H1 (cell line): ENCODE measurements around the gene SORCS3. TPM values are rescaled to one million over a fixed set of nuclear protein-coding genes. Genes with fewer than 3 reads are reported as not detected.

Experiments used
- CTCF ChIA-PET: fragments of 300-600 bp; sonication (Branson Sonifier 250); formaldehyde crosslinking; loops from one replicate; lab custom pipeline; 2021; ENCODE audit not compliant: partially characterized antibody; lab: Charles Lee
- POLR2A ChIA-PET: fragments of 300-600 bp; sonication (Branson Sonifier 250); formaldehyde crosslinking; loops from one replicate; lab custom pipeline; 2021; ENCODE audit warnings: inconsistent platforms; ENCODE audit not compliant: partially characterized antibody; lab: Charles Lee
- DNase-seq, 2 experiments: peaks; one replicate each; pipeline versions ENCODE4 v3.0.0 to v3.0.0-alpha.2; 2010 to 2022; ENCODE audit warnings: low spot score in 2 of 2, low read depth in 1 of 2, mixed read lengths in 1 of 2
- FAIRE-seq: peaks from 2 replicates; lab custom pipeline; 2011; peaks lifted over from hg19 to GRCh38; lab: Jason Lieb, UNC
- H2AFZ ChIP-seq: 2 replicates; pipeline ENCODE4 v1.8.1; 2012; ENCODE audit warnings: low read length, inconsistent platforms
- H2AK5ac ChIP-seq: 2 replicates; pipeline ENCODE4 v1.6.1; 2013; ENCODE audit warnings: low read depth, low read length
- H2BK120ac ChIP-seq: replicated peaks from 2 replicates; pipeline ENCODE3; 2013; ENCODE audit warnings: low read depth, low read length, inconsistent platforms
- H2BK12ac ChIP-seq: 2 replicates; pipeline ENCODE4 v1.6.1; 2013; ENCODE audit warnings: low read depth, low read length
- H2BK15ac ChIP-seq: 2 replicates; pipeline ENCODE4 v1.6.1; 2013; ENCODE audit warnings: low read length
- H2BK20ac ChIP-seq: 2 replicates; pipeline ENCODE4 v1.6.1; 2013; ENCODE audit warnings: low read length
- H2BK5ac ChIP-seq: 2 replicates; pipeline ENCODE4 v1.6.1; 2013; ENCODE audit warnings: low read depth, low read length
- H3K14ac ChIP-seq: 2 replicates; pipeline ENCODE4 v1.6.1; 2013; ENCODE audit warnings: inconsistent platforms; ENCODE audit not compliant: insufficient read length
- H3K18ac ChIP-seq: 2 replicates; pipeline ENCODE4 v1.6.1; 2013; ENCODE audit warnings: low read length; ENCODE audit errors: extremely low read depth
- H3K23ac ChIP-seq: 2 replicates; pipeline ENCODE4 v1.6.1; 2013; ENCODE audit warnings: inconsistent platforms; ENCODE audit not compliant: insufficient read length
- H3K23me2 ChIP-seq: 2 replicates; pipeline ENCODE4 v1.6.1; 2013; ENCODE audit warnings: low read depth, low read length
- H3K27ac ChIP-seq: 2 replicates; pipeline ENCODE4 v1.6.1; 2011; ENCODE audit warnings: low read depth, low read length, inconsistent platforms
- H3K27me3 ChIP-seq, 4 experiments: replicated peaks in 1 of 4; 1 replicate in 1 of 4; 2 replicates in 3 of 4; pipeline versions ENCODE4 v1.6.1 to v1.8.1; 2011 to 2013; ENCODE audit warnings: low read length in 3 of 4, mild to moderate bottlenecking in 3 of 4, inconsistent platforms in 2 of 4, mixed read lengths in 2 of 4, moderate library complexity in 1 of 4; ENCODE audit not compliant: control insufficient read depth in 3 of 4, insufficient read depth in 3 of 4; ENCODE audit errors: extremely low read depth in 1 of 4
- H3K36me3 ChIP-seq, 4 experiments: 2 replicates each; pipeline versions ENCODE4 v1.6.1 to v1.8.1; 2011 to 2013; ENCODE audit warnings: mild to moderate bottlenecking in 4 of 4, low read length in 3 of 4, moderate library complexity in 2 of 4, control low read depth in 1 of 4, inconsistent platforms in 1 of 4; ENCODE audit not compliant: insufficient read depth in 4 of 4, control insufficient read depth in 2 of 4
- H3K4ac ChIP-seq: replicated peaks from 2 replicates; pipeline ENCODE3; 2013; ENCODE audit warnings: low read length, low read depth, mixed read lengths, inconsistent platforms; ENCODE audit not compliant: insufficient read length
- H3K4me1 ChIP-seq, 4 experiments: replicated peaks in 1 of 4; 1 replicate in 1 of 4; 2 replicates in 3 of 4; pipeline versions ENCODE4 v1.6.1 to v1.8.1; 2011 to 2013; ENCODE audit warnings: low read length in 3 of 4, inconsistent platforms in 2 of 4, mixed read lengths in 1 of 4; ENCODE audit not compliant: insufficient read depth in 4 of 4, control insufficient read depth in 3 of 4
- H3K4me2 ChIP-seq, 2 experiments: 2 replicates each; pipeline versions ENCODE4 v1.6.1 to v1.8.1; 2011 to 2013; ENCODE audit warnings: low read depth in 2 of 2, low read length in 2 of 2, control low read depth in 1 of 2, inconsistent platforms in 1 of 2, mild to moderate bottlenecking in 1 of 2; ENCODE audit not compliant: insufficient read depth in 1 of 2
- H3K4me3 ChIP-seq, 4 experiments: fragments of 200-600, 300-600 bp in 1 of 4; sonication (generic), shearing (Covaris generic), sonication (Bioruptor Twin) in 1 of 4; 2 replicates each; pipeline versions ENCODE4 v1.5.1 to v1.8.1; 2011 to 2016; ENCODE audit warnings: low read length in 4 of 4, low read depth in 3 of 4, control low read depth in 2 of 4, inconsistent platforms in 2 of 4, mild to moderate bottlenecking in 2 of 4, mixed read lengths in 1 of 4, moderate library complexity in 1 of 4; ENCODE audit not compliant: insufficient read depth in 2 of 4; ENCODE audit errors: extremely low read depth in 1 of 4
- H3K56ac ChIP-seq: replicated peaks from 2 replicates; pipeline ENCODE3; 2013; ENCODE audit warnings: low read depth, mild to moderate bottlenecking, mixed read lengths, low read length, inconsistent platforms; ENCODE audit not compliant: insufficient read length
- H3K79me1 ChIP-seq: 2 replicates; pipeline ENCODE4 v1.6.1; 2013; ENCODE audit warnings: low read depth, low read length, control low read depth
- H3K79me2 ChIP-seq, 2 experiments: 2 replicates each; pipeline versions ENCODE4 v1.6.1 to v1.8.1; 2012 to 2013; ENCODE audit warnings: low read length in 2 of 2, mild to moderate bottlenecking in 2 of 2, inconsistent platforms in 1 of 2; ENCODE audit not compliant: insufficient read depth in 2 of 2, control insufficient read depth in 1 of 2
- H3K9ac ChIP-seq, 4 experiments: replicated peaks in 1 of 4; 1 replicate in 1 of 4; 2 replicates in 3 of 4; pipeline versions ENCODE4 v1.6.1 to v1.8.1; 2011 to 2013; ENCODE audit warnings: low read depth in 3 of 4, low read length in 3 of 4, control low read depth in 2 of 4, mild to moderate bottlenecking in 2 of 4, moderate library complexity in 2 of 4, inconsistent platforms in 1 of 4; ENCODE audit errors: extremely low read depth in 1 of 4
- H3K9me3 ChIP-seq, 2 experiments: 2 replicates each; pipeline versions ENCODE4 v1.6.1 to v1.8.1; 2012 to 2013; ENCODE audit warnings: mild to moderate bottlenecking in 2 of 2, moderate library complexity in 2 of 2, control low read depth in 1 of 2, inconsistent platforms in 1 of 2, low read depth in 1 of 2, low read length in 1 of 2, mixed read lengths in 1 of 2; ENCODE audit not compliant: insufficient read depth in 2 of 2
- H4K20me1 ChIP-seq, 2 experiments: replicated peaks in 1 of 2; 2 replicates each; pipeline versions ENCODE3 to v1.8.1; 2011 to 2013; ENCODE audit warnings: inconsistent platforms in 2 of 2, low read length in 2 of 2, mild to moderate bottlenecking in 1 of 2; ENCODE audit not compliant: insufficient read depth in 2 of 2, control insufficient read depth in 1 of 2
- H4K5ac ChIP-seq: 2 replicates; pipeline ENCODE4 v1.6.1; 2013; ENCODE audit warnings: low read length, low read depth, mixed read lengths, inconsistent platforms; ENCODE audit not compliant: insufficient read length
- H4K8ac ChIP-seq: 2 replicates; pipeline ENCODE4 v1.8.0; 2013; ENCODE audit warnings: mild to moderate bottlenecking, moderate library complexity, low read length, inconsistent platforms; ENCODE audit not compliant: insufficient read depth; ENCODE audit errors: extremely low read depth
- H4K91ac ChIP-seq: replicated peaks from 2 replicates; pipeline ENCODE3; 2013; ENCODE audit warnings: low read length, mixed read lengths, inconsistent platforms; ENCODE audit not compliant: insufficient read length
- ATF2 ChIP-seq: IDR thresholded peaks from 2 replicates; pipeline ENCODE4 v1.6.1; 2012; ENCODE audit warnings: low read length, inconsistent platforms
- CHD1 ChIP-seq: IDR thresholded peaks from 2 replicates; pipeline ENCODE4 v1.6.1; 2012; ENCODE audit warnings: low read depth, low read length, improper control_type of control experiment
- CHD2 ChIP-seq: IDR thresholded peaks from 2 replicates; pipeline ENCODE4 v1.6.1; 2012; ENCODE audit warnings: low read length, improper control_type of control experiment
- CREB1 ChIP-seq: IDR thresholded peaks from 2 replicates; pipeline ENCODE4 v1.6.1; 2012; ENCODE audit warnings: inconsistent platforms
- KDM5A ChIP-seq: fragments of 200-600 bp; IDR thresholded peaks from 2 replicates; pipeline ENCODE4 v1.7.1; 2012; ENCODE audit warnings: mild to moderate bottlenecking, low read length, inconsistent platforms, mixed read lengths
- NRF1 ChIP-seq: IDR thresholded peaks from 2 replicates; pipeline ENCODE4 v1.6.1; 2011; ENCODE audit warnings: mild to moderate bottlenecking, low read depth, low read length, improper control_type of control experiment
- RFX5 ChIP-seq: IDR thresholded peaks from 2 replicates; pipeline ENCODE4 v1.6.1; 2011; ENCODE audit warnings: low read depth, low read length, improper control_type of control experiment, borderline replicate concordance
- SIRT6 ChIP-seq: IDR thresholded peaks from one replicate; pipeline ENCODE4 v1.7.1; 2012; ENCODE audit warnings: low read length, inconsistent platforms
- SP2 ChIP-seq: IDR thresholded peaks from 2 replicates; pipeline ENCODE4 v1.6.1; 2012; ENCODE audit warnings: mild to moderate bottlenecking, low read length, inconsistent platforms
- TEAD4 ChIP-seq: IDR thresholded peaks from 2 replicates; pipeline ENCODE4 v1.6.1; 2012; ENCODE audit warnings: low read depth, low read length, inconsistent platforms, mixed read lengths
- WGBS, 2 experiments: shearing (Covaris generic) in 1 of 2; methylation state at CpG; one replicate each; pipeline versions ENCODE4 v1.1.6 to v1.1.7; 2013 to 2015; ENCODE audit warnings: low lambda C conversion rate in 2 of 2, mixed read lengths in 2 of 2, inconsistent platforms in 1 of 2, low coverage in 1 of 2, missing lambda C conversion rate in 1 of 2; ENCODE audit not compliant: insufficient replicate concordance in 2 of 2, insufficient coverage in 1 of 2, insufficient read length in 1 of 2; ENCODE audit errors: extremely low coverage in 1 of 2, missing lambda C conversion rate in 1 of 2; 5-methylcytosine and 5-hydroxymethylcytosine counted together
- polyA plus RNA-seq, 7 experiments: library from polyadenylated mRNA; depleted of rRNA in 3 of 7; stranded (reverse) in 5 of 7; unstranded in 2 of 7; fragments of >200 nt in 5 of 7; fragments of 200-250 nt in 2 of 7; gene quantifications; 1 replicate in 5 of 7; 2 replicates in 1 of 7; 4 replicates in 1 of 7; pipeline versions ENCODE4 v1.2.1 to v1.2.3, GENCODE V29; 2011 to 2013; ENCODE audit warnings: missing spikeins in 2 of 7, mixed read lengths in 2 of 7
- total RNA-seq: library from RNA; stranded (reverse); fragmentation: NEBNext Ultra II Directional; extraction: Animal tissue kit (Norgen Biotek cat#: 25700); gene quantifications from 2 replicates; pipeline ENCODE4 v1.2.1, GENCODE V29; 2021

Gene SORCS3
- total and polyA plus RNA-seq, 2 of the 8 experiments (the other 6 are each of a cell fraction or from before 2014, with no cell fraction given), result 0.26 to 0.88 TPM

DNA sequence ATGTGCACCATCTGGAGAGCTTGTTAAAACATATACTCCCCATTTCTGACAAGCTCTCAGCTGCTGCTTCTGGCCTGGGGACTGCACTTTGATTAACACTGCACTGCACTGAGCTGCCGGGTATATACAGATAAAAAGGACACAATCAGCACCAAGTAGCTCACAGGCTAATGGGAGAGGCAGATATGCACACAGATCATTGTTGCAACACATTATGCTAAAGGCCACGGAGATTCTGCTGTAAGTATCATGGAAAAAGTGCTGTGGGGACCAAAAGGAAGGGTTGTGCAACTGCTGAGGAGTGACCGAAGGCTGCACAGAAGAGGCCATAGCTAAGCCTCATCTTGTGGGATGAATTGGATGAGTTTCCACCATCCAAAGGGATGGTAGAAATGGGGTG lies 455.2 kb downstream of the SORCS3 start:
- Histone ChIP-seq H3K9me3 (no peaks in the 10 kb centered on the region), H3K23me2 (no peaks in the 10 kb centered on the region; the same call in 1 of the 2 replicates), H3K4ac (no peak overlapping the region), H3K79me2 (no peaks in the 10 kb centered on the region), H3K27ac (no peak overlapping the region), H2BK15ac (no peak overlapping the region), H3K79me1 (no peaks in the 10 kb centered on the region), H2BK12ac (no peak overlapping the region), H2BK20ac (no peak overlapping the region), H2BK120ac (no peak overlapping the region), H3K4me1 (no peaks in the 10 kb centered on the region), H4K91ac (no peak overlapping the region), H4K20me1 (no peaks in the 10 kb centered on the region), H2AK5ac (no peak overlapping the region), H3K23ac (no peak overlapping the region), H3K4me2 (no peak overlapping the region), H3K36me3 (no peaks in the 10 kb centered on the region), H4K5ac (no peak overlapping the region), H3K18ac (no peak overlapping the region), H2BK5ac (no peak overlapping the region), H3K14ac (no peak overlapping the region), H3K9ac (no peak overlapping the region), H3K27me3 (no peaks in the 10 kb centered on the region), H2AFZ (no peak overlapping the region), H3K4me3 (no peak overlapping the region), H3K56ac (no peak overlapping the region), H4K8ac (no peak overlapping the region)
- 96% methylated on average over 3 of the region's 3 CpGs; no CpG with 5 or more reads in 1 of the 2 experiments for WGBS, 2 experiments
- ChIA-PET POLR2A (no interaction called here), CTCF (interaction anchor here (1.0 kb wide), 1 partner anchor 596 kb away, joined by 3 read pairs; no protein-coding TSS in a partner anchor)
- TF ChIP-seq SP2 (no peak), RFX5 (no peak), CHD2 (no peak), SIRT6 (no peak), CHD1 (no peak), CREB1 (no peak), KDM5A (no peak), TEAD4 (no peak), NRF1 (no peak), ATF2 (no peak)
- FAIRE-seq, result no peak
- no peak for DNase-seq
